Loucy (cell line): ENCODE measurements around the gene DNAH7.

Experiments used
- EZH2phosphoT487 ChIP-seq: fragments of 200-600 bp; IDR thresholded peaks from 2 replicates; pipeline ENCODE4 v1.6.1; 2018; ENCODE audit warnings: antibody characterized with exemption, mild to moderate bottlenecking, moderate library complexity, borderline replicate concordance
- TF ChIP-seq, protein P1 (sequence below): fragments of 200-600 bp; sonication (generic); conservative IDR thresholded peaks from 2 replicates; pipeline ENCODE4 v1.5.1; 2014; ENCODE audit warnings: mild to moderate bottlenecking, antibody characterized with exemption, low read length

DNA sequence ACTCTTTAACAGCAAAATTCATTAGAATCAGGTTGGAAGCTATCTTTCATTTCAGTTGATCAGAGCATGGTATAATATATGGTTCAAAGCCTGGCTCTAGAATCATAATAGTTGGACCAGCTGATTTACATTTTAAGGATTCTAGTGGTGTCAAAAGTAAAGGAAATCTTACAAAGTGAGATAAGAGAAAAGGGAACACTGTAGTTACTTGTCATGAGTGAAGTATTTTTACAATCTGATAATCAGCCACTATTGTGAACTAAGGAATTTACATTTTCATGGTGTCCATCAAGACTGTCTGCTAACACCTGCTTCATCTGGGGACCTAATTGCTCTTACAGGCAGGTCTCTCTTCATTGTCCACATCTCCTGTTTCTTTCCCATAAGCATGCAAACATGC lies 250.5 kb downstream of the DNAH7 start:
- TF ChIP-seq, protein P1, sequence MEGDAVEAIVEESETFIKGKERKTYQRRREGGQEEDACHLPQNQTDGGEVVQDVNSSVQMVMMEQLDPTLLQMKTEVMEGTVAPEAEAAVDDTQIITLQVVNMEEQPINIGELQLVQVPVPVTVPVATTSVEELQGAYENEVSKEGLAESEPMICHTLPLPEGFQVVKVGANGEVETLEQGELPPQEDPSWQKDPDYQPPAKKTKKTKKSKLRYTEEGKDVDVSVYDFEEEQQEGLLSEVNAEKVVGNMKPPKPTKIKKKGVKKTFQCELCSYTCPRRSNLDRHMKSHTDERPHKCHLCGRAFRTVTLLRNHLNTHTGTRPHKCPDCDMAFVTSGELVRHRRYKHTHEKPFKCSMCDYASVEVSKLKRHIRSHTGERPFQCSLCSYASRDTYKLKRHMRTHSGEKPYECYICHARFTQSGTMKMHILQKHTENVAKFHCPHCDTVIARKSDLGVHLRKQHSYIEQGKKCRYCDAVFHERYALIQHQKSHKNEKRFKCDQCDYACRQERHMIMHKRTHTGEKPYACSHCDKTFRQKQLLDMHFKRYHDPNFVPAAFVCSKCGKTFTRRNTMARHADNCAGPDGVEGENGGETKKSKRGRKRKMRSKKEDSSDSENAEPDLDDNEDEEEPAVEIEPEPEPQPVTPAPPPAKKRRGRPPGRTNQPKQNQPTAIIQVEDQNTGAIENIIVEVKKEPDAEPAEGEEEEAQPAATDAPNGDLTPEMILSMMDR: no peak
- no peak for TF ChIP-seq EZH2phosphoT487
